Stimulated activated CD8-positive, alpha-beta memory T cell treated with anti-CD3 and anti-CD28 coated beads, Interleukin-2, amount 100 ng/mL, for 48 hours (primary cell): ENCODE results near the gene SURF6.
"Not testable (repeated sequence)": the region's sequence is repeated elsewhere in the genome, so short reads cannot be mapped to it uniquely, and the experiment has no call there.

Experiments used
- DNase-seq, 2 donors: peaks; one replicate each; pipeline ENCODE4 v3.0.0-alpha.2; 2020; ENCODE audit warnings: low read depth in 2 of 2

The SURF6 gene

DNA sequence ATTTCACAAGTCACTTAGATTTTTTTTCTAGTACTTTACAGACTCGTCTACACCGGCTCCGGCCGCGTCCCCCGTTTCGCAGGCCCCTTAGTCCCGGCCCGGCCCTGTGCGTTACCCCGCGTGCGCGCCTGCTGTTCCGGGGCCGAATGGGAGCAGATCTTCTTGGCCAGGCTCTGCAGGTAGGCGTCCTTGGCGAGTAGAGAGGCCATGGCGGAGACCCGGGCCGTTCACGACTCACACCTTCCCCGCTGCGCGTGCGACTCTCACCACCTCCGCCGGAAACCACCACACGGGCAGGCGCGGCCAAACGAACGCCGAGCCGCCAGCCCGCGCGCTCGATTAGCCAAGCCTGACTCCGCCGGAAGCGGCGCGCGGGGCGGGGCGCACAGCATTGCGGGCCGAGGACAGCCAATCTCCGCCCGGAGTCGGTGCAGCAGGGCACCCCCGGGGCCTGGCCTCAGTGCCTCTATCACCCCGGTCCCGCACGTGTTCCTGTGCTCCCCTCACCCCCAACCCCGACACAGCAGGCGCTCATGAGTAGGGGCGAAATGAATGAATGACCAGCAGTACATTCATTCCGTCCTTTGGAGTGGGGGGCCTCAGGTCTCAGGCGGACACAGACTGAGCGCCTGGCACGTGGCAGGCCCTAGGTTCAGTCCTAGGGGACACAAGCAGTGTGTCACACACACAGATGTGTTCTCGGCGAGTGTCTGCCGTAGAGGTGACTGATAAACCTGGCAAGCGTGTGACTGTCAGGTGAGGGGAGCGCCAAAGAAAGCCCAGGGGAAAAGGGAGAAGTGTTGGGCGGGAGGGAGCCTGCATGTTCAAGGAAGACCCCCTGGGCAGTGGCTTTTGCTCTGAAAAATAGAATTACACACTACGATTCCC lies at the start of gene SURF6:
TSS of gene SURF6 (minus strand) at position 265 of the 888 bp plus-strand sequence. CDS start at position 209, 56 bp downstream.
- peak; percentile 88 to 94 for DNase-seq

- no peak for DNase-seq
Measured at GRCh38 chr9:133385452-133385851, 49.5 kb upstream of the SURF6 start.

- no peak for DNase-seq
Measured at GRCh38 chr9:133384736-133385321, 48.8 kb upstream of the SURF6 start.

DNA sequence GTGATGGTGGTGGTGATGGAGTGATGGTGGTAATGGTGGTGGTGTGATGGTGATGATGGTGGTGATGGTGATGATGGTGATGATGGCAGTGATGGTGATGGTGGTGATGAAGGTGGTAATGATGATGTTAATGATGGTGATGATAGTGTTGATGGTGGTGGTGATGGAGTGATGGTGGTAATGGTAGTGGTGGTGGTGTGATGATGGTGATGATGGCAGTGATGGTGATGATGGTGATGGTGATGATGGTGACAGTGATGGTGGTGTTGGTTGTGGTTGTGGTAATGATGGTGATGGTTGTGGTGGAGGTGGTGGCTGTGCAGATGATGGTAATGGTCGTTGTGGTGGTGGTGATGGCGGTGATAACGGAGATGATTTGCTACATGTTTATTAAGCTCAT lies 47.5 kb upstream of the SURF6 start:
- no peak for DNase-seq

DNA sequence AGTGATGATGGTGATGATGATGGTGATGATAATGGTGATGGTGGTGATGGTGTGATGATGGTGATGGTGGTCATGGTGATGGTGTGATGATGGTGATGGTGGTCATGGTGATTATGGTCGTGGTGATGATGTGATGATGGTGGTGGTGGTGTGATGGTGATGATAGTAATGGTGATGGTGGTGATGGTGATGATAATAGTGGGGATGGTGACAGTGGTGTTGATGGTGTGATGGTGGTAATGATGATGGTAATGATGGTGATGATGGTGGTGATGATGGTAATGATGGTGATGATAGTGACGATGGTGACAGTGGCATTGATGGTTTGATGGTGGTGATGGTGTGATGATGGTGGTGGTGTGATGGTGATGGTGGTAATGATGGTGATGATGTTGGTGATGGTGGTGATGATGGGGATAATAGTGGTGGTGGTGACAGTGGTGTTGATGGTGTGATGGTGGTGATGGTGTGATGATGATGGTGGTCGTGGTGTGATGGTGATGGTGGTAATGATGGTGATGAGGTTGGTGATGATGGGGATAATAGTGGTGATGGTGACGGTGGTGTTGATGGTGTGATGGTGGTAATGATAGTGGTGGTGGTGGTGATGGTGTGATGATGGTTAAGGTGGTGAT lies 46.6 kb upstream of the SURF6 start:
- DNase-seq: no peak

- no peak for DNase-seq
Measured at GRCh38 chr9:133380734-133381133, 44.7 kb upstream of the SURF6 start.

DNA sequence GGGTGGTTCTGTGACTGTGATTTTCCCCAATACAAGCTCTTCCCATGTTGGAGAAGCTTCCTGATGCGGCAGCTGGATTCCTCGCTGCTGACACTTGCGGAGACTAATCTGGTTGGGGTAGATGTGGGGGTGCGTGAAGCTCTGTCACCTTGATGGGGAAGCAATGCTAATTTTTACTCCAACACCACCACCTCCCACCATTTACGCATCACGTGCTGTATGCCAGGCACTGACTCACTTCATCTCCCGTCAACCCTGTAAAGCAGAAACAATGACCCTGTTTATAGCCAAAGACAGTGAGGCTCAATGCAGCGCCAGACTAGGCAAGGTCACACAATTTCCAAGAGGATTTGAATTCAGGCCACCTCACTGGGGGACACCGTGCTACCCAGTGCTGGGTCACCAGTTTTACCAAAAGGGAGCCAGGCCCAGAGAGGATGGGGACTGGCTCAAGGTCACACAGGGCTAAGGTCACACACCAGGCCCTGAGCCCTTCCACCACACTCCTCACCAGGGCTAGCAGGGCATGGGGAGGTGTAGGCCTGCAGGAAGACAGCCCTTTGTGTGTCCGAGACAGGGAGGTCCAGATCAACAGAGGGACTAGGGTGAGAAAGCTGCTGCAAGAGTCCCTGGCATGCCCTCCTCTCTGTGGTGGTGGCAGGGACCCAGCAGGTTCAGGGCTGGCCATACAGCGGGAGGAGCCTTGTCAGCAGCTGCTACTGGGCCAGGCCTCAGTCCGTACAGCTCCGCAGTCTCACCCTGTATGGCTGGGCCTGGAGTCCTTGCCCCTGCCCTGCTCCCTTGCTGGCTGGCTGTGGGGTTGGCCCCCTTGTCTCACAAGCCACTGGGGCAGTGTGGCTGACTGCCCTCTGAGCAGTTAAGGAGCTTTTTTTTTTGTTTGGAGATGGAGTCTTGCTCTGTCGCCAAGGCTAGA lies 43.4 kb upstream of the SURF6 start:
- DNase-seq: no peak

DNA sequence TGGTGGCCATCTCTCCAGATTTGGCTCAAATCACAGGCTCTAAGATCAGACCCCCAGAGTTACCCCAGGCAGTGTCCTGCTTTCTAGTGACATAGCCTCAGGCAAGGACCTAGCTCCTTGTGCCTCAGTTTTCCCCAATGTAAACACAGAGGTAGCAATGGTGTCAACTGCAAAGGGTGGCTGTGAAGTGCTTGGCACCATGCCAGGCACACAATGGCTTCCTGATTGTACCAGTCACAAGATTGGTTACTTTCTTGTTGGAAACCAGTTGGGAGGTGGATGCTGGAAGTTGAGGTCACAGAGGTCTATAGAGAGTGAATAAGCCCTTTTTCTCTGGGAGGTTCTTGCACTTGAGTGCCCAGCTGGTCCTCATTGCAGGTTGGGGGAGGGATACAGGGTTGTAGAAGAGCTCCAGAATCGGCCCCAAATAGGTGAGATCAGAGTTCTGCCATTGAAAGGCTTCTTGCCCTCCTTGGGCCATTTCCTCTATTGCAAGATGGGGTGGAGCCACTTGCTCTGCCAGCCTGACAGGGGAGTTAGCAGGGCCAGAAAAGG lies 42.5 kb upstream of the SURF6 start:
- DNase-seq: no peak

DNA sequence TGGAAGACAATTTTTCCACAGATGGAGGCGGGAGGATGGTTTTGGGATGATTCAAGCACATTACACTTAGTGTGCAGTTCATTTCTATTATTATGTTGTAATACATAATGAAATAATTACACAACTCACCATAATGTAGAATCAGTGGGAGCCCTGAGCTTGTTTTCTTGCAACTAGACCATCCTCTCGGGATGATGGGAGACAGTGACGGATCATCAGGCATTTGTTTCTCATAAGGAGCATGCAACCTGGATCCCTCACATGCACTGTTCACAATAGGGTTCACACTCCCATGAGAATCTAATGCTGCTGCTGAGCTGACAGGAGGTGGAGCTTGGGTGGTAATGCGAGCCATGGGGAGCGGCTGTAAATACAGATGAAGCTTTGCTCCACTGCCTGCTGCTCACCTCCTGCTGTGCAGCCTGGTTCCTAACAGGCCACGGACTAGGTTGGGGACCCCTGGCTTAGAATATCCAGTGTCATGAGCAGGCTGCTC lies 41.8 kb upstream of the SURF6 start:
- no peak for DNase-seq

GRCh38 chr9:133377280-133377679 lies 41.3 kb upstream of the SURF6 start:
- DNase-seq: not testable (repeated sequence)

- DNase-seq: peak; percentile 95 to 96
Measured at GRCh38 chr9:133375724-133376654, 40.0 kb upstream of the SURF6 start, which contains the start of the genes STKLD1 and SURF4. Gene STKLD1, plus strand, starts transcription at chr9:133376366. Its CDS starts 108 bp downstream, at chr9:133376474. Gene SURF4, minus strand, starts transcription at chr9:133376060. Its CDS starts 91 bp downstream, at chr9:133375969.

GRCh38 chr9:133375116-133375723 lies 39.2 kb upstream of the SURF6 start:
- no peak for DNase-seq

- DNase-seq: no peak
Measured at GRCh38 chr9:133374612-133375115, 38.7 kb upstream of the SURF6 start.

GRCh38 chr9:133372144-133372543 lies 36.2 kb upstream of the SURF6 start:
- DNase-seq: no peak

GRCh38 chr9:133371261-133371711 lies 35.3 kb upstream of the SURF6 start:
- peak in 1 of 2 donors; percentile 71 for DNase-seq

GRCh38 chr9:133370685-133371084 lies 34.7 kb upstream of the SURF6 start:
- no peak for DNase-seq

- no peak for DNase-seq
Measured at GRCh38 chr9:133369933-133370332, 33.9 kb upstream of the SURF6 start.

- no peak for DNase-seq
Measured at GRCh38 chr9:133369422-133369821, 33.4 kb upstream of the SURF6 start.
